Measurements from ENCODE around the gene EGR1.

Gene EGR1

DNA sequence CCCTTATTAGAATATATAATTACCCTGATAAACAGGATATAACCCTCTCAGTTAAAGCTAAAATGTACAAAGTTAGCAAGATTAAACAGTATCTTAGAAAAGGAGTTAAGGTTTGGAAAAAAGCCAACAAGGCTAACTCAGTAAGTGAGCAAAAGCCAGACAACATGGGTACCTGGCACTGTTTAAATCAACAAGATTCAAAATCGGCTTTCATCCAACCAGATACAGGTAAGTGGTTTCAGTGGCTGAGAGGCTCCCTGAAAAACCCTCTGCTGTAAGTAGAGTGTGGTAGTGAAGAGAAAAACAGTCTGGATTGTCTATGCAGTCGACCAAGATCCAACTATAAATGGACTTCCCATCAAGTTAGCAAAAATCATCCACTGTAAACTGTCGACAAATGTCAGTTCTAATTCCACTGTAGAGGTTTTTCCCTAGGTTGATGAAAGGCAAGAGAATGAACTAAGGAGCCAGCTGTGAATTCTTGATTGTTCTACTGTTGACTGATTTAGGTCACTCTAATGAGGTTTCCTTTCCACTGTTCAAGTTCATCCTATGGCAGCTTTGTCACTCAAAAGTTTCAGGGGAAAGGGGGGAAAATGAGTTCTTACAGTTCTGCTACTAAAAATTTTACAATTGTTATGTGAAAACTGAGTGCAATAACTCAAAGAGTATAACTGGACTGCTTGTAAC, 50.4 kb downstream of the EGR1 start:
- no peak for DNase-seq

DNA sequence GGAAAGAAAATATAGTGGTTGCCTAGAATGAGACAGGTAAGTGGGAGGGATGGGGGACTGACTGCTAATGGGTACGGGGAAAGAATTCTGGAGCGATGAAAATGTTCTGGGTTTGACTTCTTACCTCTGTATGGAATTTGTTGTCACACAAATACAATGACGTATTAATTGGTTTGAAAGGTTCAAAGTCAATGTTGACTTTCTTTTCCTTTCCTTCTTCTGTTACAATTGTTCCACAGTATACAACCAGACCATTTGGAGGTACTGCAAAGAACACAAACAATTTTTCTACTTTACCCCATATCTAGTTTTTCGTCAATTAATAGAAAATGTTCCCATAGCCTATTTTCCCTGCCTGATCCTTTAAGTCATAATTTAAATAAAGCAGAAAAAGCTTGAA, 52.2 kb downstream of the EGR1 start:
- DNase-seq: no peak
